DND-41 (cell line): ENCODE results near the gene CYP4F22.

Experiments used
- ATAC-seq: fragments of 200-7000 bp; cut with Tn5 transposase; 3 replicates; pipeline ENCODE4 v1.9.1; 2021; ENCODE audit warnings: low read depth; ENCODE audit not compliant: insufficient read depth
- DNase-seq: peaks from one replicate; pipeline ENCODE4 v3.0.0-alpha.2; 2020
- H2AFZ ChIP-seq: 2 replicates; pipeline ENCODE4 v1.6.0; 2012; ENCODE audit warnings: low read depth, low read length
- H3K27ac ChIP-seq: 2 replicates; pipeline ENCODE4 v1.5.1; 2012; ENCODE audit warnings: low read length, inconsistent platforms
- H3K27me3 ChIP-seq: fragments of 200-600 bp; sonication (generic); 2 replicates; pipeline ENCODE4 v1.6.0; 2012; ENCODE audit warnings: low read length, mild to moderate bottlenecking, inconsistent platforms; ENCODE audit not compliant: insufficient read depth, poor library complexity
- H3K36me3 ChIP-seq: 2 replicates; pipeline ENCODE4 v1.5.1; 2012; ENCODE audit warnings: low read length, inconsistent platforms; ENCODE audit not compliant: insufficient read depth
- H3K4me1 ChIP-seq: 2 replicates; pipeline ENCODE4 v1.5.1; 2012; ENCODE audit warnings: mild to moderate bottlenecking, low read length; ENCODE audit not compliant: insufficient read depth
- H3K4me2 ChIP-seq: 2 replicates; pipeline ENCODE4 v1.6.0; 2012; ENCODE audit warnings: mild to moderate bottlenecking, moderate library complexity, low read length, inconsistent platforms; ENCODE audit not compliant: insufficient read depth
- H3K4me3 ChIP-seq, 2 experiments: fragments of 200-600 bp in 1 of 2; shearing (Covaris generic) in 1 of 2; 2 replicates each; pipeline ENCODE4 v1.5.1; 2012 to 2016; ENCODE audit warnings: inconsistent platforms in 2 of 2, low read length in 2 of 2, mild to moderate bottlenecking in 2 of 2, low read depth in 1 of 2, moderate library complexity in 1 of 2
- H3K79me2 ChIP-seq: 2 replicates; pipeline ENCODE4 v1.6.0; 2012; ENCODE audit warnings: low read length, inconsistent platforms; ENCODE audit not compliant: insufficient read depth
- H3K9ac ChIP-seq: 2 replicates; pipeline ENCODE4 v1.6.0; 2012; ENCODE audit warnings: low read depth, mild to moderate bottlenecking, inconsistent platforms, low read length, moderate library complexity
- H3K9me3 ChIP-seq: 2 replicates; pipeline ENCODE4 v1.5.1; 2012; ENCODE audit warnings: low read length, moderate library complexity, mild to moderate bottlenecking, inconsistent platforms; ENCODE audit not compliant: insufficient read depth, severe bottlenecking
- H4K20me1 ChIP-seq: 2 replicates; pipeline ENCODE4 v1.6.0; 2012; ENCODE audit warnings: low read length; ENCODE audit not compliant: insufficient read depth
- EZH2 ChIP-seq: IDR thresholded peaks from 3 replicates; pipeline ENCODE4 v1.6.1; 2012; ENCODE audit warnings: borderline replicate concordance, low read depth, mild to moderate bottlenecking, moderate library complexity, low read length, inconsistent platforms; ENCODE audit not compliant: severe bottlenecking
- TF ChIP-seq, protein P1 (sequence below): IDR thresholded peaks from 2 replicates; pipeline ENCODE4 v1.5.1; 2012; ENCODE audit warnings: borderline replicate concordance, low read length, moderate library complexity, mild to moderate bottlenecking; ENCODE audit not compliant: poor library complexity, severe bottlenecking; ENCODE audit errors: extremely low read depth

CYP4F22 gene

DNA sequence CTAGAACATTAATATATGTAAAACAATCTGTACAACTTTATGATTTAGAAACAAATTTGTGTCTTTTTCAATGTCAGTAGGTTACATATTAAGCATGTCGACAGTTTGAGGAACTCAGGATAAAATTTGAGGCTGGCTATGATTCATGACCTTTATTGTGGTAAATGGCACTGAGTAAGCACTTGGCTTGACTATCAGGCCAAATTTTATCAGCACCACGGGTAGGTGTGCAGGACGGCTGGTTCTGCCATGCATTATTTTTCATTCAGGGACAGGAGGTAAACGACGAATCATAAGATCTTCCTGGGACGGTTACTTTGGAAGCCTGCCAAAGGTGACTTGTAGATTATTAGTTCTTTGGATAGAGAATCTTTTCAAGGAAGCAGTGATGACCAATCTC, 86.7 kb downstream of the CYP4F22 start:
- no peaks in the 10 kb centered on the region for H4K20me1 ChIP-seq
- H3K79me2 ChIP-seq = no peaks in the 10 kb centered on the region
- TF ChIP-seq, protein P1, sequence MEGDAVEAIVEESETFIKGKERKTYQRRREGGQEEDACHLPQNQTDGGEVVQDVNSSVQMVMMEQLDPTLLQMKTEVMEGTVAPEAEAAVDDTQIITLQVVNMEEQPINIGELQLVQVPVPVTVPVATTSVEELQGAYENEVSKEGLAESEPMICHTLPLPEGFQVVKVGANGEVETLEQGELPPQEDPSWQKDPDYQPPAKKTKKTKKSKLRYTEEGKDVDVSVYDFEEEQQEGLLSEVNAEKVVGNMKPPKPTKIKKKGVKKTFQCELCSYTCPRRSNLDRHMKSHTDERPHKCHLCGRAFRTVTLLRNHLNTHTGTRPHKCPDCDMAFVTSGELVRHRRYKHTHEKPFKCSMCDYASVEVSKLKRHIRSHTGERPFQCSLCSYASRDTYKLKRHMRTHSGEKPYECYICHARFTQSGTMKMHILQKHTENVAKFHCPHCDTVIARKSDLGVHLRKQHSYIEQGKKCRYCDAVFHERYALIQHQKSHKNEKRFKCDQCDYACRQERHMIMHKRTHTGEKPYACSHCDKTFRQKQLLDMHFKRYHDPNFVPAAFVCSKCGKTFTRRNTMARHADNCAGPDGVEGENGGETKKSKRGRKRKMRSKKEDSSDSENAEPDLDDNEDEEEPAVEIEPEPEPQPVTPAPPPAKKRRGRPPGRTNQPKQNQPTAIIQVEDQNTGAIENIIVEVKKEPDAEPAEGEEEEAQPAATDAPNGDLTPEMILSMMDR = no peak
- TF ChIP-seq EZH2 = no peak
- H2AFZ ChIP-seq = no peak overlapping the region
- no peak overlapping the region for H3K27ac ChIP-seq
- H3K9ac ChIP-seq = no peak overlapping the region
- H3K4me1 ChIP-seq = no peaks in the 10 kb centered on the region
- H3K27me3 ChIP-seq = no peaks in the 10 kb centered on the region
- H3K36me3 ChIP-seq = no peaks in the 10 kb centered on the region
- H3K9me3 ChIP-seq = no peaks in the 10 kb centered on the region
- DNase-seq (no peak), ATAC-seq (no peak)
- H3K4me3 ChIP-seq = no peak overlapping the region
- no peak overlapping the region for H3K4me2 ChIP-seq
